CD4-positive, alpha-beta T cell treated with Interferon gamma for 1 hour (primary cell): ENCODE results near the gene GMPPA.

Experiments
- DNase-seq: peaks from one replicate; pipeline ENCODE4 v3.0.0-alpha.2; 2020

GMPPA gene

DNA sequence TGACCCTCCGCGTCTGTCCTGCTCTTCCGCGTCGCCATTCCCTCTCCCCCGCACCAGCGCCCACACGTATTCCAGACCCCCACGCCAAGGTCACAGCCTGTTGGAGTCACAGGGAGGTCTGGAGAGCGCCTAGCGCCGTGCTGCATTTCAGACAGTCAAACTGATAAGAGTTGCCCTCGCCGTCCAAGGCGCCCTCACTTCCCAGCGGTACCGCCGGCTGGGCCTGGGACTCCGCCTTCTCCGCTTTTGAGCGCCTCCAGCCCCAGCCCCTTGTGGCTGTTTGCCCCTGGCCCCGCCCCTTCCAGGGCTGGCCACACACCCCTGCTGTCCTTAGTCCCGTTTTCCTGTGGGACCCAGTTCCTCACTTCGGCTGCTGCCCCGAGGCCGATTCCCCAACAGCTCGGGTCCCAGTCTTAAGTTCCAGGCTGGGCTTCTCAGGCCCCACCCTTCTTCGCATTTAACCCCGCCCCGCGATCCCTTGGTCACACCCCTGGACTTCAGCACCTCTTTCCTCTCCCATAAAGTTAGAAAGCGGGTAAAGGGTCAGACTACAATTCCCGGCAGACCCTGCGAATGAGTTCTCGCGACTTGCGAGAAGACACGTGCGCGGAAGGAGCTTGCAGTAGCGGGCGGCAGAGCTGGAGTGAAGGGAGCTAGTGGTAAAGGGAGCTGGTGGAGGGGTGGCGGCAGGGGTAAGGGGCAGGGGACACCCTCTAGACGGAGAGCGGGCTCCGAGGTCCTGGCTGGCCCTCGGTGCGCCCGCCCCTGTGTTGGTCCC, at the start of gene GMPPA:
Gene GMPPA, plus strand, starts transcription at position 612 of the 778 bp plus-strand sequence. CDS start 1,085 bp downstream, outside the sequence.
- peak; percentile 96 for DNase-seq

- no peak for DNase-seq
Observed at GRCh38 chr2:219449609-219450008, 49.1 kb upstream of the GMPPA start.

DNA sequence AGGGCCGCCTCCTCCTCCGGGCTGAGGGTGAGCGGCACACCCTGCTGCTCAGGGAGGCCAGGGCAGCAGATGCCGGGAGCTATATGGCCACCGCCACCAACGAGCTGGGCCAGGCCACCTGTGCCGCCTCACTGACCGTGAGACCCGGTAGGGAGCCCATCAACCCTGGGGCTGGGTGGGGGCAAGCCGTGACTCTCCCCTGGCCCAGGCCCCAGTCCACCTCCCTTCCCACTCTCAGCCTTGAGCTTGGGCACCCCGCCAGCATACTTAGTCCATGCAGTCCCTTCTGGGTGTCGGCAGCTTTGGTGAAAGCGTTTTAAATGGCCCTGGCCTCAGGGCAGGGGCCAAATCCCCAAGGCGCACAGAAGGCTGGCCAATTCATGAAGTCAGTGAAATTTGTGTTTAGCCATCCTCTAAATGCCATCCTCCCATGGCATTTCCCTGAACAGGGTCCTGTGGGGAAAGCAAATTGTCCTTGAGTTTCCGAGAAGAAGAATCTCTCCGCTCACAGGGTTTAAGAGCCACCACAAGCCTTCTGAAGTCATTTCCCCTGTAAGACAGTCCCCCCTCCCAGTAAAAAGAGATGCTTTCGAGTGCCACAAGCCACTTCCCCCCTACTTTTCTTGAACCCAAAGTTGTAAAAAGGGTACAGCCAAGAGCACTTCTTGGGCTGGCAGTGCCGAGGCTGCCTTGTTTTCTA, 46.9 kb upstream of the GMPPA start:
- DNase-seq = no peak

DNA sequence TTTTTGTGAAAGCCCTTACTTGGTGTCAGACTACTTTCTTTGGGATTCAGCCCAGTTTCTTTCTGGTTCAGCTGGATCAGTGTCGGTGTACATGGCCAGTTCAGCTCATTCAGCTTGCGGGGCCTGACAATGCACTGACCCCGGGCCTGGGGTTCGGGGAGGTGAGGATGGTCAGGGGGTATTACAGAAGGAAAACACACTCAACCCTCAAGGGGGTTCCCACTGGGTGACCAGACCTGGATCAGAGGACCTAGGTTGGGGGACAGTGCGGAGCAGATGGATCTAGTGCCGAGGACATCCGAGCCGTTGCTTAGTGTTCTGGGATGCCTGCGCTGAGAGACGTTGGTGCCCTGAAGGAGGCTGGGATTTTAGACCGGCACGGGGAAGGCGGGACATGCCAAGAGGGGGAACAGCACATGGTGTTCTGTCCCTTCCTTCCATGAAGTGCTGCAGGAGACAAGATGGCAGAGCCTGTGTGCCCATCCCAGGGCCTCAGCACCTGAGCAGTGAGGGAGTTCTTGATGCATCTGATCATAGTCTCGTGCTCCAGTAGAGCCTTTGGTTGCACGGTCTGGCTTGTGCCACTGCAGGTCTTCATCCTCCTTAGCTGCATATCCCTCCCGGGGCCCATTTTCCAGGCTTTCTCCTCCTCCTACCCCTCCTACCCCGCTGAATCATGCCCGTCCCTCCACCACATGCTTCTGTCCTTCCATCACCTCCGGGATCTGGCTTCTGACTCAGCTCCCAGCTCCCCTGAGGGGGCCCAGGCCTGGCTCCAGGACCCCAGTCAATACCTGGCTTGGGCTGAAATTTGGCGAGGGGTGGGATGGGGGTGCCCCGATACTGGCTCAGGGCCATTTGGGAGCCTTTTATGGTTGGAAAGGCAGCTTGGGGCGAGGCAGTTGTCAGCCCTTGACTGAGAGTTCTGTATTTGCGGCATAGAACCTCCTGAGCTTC, 46.1 kb upstream of the GMPPA start:
- no peak for DNase-seq

DNA sequence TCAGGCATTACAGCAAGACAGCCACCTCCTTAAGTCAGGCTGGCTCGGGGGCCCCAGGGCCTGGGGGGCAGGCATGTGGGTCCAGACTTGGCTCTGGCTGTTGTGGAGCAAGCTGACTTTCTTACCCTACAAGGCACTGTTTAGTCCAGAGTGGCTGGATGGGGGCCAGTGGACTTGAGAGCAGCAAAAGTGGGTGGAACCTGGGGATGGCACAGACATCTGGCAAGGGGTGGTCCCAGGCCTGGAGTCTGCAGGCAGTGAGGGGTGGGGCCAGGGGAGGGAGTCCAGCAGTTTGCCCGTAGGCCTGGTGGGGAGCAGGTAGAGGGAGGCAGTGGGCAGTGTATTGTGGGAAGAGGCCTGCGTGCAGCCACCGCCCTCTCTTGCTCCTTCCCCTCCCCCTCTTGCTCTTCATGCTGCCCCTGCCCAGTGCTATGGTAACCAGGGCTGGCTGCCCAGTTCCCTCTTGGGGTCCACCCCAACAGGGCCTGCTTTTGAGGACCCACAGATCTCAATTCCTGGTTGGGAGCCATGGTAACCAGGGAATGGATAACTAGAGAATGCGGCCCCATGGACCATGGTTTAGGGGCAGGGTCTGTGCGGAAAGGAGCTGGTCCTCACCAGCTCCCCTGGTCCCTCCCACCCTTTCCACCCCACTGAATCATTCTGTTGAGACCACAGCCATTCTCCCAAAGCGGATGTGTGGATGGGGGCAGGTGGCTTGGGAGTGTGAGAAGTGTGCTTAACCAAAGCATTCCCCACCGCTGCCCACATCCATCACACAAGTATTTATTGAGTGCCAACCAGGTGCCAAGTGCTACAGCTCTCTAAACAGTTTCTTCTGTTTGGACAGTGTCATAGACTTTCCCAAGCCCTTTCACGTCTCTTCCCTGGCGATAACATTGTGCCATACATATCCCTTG, 44.8 kb upstream of the GMPPA start:
- no peak for DNase-seq

- DNase-seq = no peak
Observed at GRCh38 chr2:219455581-219455980, 43.1 kb upstream of the GMPPA start.

GRCh38 chr2:219457784-219458369, 40.8 kb upstream of the GMPPA start:
- no peak for DNase-seq

DNA sequence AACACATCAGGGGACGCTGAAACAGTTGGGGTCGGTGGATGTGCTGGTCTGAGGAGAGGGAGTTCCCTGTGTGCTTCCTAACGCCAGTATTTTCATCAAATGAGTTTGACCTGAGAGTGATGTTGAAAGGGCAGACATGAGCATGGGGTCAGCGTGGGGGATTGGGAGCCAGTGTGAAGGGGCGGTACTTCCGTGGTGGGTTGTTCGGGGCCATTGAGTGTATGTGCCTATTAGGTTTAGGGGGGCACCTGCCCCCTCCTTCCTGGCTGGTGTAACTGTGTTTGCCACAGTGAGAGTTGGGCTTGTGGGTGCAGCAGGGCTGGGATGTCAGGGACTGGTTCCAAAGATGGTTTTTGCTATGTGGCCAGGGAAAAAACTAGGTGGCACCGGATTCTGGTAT, 39.7 kb upstream of the GMPPA start:
- no peak for DNase-seq

DNA sequence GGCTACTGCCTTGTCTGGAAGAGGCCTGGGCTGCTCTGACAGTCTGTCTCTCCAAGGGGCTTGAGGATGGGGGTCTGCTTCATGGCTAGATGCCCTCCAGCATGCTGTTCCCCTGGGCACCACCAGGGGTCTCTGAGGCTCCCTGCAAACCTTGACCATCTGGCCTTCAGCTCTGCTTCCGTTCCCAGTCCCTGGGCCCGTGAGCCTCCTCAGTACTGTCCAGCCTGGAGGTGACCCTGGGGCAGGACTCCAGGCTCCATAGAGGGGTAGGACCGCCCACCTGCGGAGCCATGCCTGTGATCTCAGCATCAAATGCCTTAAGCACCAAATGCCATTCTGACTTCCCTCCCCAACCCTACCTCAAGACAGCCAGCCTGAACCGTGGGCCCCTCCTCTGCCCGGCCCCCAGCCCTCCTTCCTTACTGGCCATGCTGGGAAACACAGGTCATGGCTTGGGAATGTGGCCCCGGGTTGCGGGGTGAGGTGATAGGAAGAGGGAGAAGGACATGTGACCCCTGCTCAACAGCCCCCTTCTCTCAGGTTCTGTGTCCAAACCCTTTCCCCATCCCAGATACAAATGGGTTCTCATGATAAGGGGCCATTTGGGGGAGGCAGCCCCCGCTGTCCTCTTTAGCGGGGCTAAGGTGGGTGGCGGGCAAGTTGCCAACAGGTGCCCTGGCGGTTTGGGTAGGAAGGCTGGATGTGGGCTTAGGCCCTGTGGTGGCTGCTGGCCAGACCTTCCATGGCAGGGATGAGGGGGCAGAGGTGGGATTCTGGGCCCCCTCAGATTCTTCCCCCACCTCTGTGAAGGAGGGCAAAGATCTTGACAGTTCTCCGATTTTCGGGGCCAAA, 39.0 kb upstream of the GMPPA start:
- peak; percentile 12 for DNase-seq

DNA sequence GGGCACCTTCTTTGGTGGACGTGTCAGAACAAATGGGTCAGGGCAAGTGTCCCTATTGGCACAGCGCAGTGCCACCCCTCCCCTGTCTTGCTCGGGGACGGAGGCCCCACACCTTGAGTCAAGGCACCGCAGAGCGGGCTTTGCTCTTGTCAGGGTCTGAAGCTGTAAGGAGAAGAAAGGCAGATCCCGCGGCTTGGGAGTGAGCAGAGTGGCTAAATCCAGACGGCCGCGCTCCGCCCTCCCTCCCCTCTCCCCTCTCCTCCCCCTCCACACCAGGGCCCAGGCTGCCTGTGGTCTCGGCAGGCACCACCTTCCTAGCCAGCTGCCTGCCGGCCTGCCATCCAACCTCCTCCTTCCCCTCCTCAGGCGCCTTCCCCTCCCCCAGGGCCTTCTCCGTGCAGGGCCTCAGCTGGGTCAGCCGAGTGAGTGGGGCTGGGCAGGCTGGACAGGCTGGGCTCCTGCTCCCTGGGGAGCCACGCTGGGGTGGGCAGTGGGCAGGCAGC, 38.2 kb upstream of the GMPPA start:
- no peak for DNase-seq

DNA sequence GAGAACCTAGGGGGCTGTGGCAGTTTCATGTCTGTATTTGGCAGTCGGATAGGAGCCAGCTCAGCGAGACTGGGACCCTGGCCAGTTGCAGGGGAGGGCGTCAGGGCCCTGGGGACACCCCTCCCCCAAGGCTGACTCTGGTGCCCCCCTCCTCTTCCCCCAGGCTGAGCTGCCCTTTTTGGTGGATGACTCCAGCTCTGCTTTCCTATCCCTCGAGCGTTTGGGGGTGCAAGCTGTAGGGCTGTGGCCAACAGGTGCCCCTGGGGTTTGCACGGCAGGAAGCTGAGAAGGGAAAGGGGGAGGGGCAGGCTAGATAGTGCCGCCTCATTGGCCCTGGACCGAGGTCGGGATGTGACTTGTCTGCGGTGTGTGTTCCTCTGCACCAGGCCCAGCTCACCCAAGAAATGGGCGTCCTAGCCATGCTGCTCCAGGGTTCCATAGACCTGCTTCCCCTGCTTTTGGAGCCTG, 37.6 kb upstream of the GMPPA start:
- no peak for DNase-seq

GRCh38 chr2:219461669-219462068, 37.0 kb upstream of the GMPPA start:
- DNase-seq = no peak

DNA sequence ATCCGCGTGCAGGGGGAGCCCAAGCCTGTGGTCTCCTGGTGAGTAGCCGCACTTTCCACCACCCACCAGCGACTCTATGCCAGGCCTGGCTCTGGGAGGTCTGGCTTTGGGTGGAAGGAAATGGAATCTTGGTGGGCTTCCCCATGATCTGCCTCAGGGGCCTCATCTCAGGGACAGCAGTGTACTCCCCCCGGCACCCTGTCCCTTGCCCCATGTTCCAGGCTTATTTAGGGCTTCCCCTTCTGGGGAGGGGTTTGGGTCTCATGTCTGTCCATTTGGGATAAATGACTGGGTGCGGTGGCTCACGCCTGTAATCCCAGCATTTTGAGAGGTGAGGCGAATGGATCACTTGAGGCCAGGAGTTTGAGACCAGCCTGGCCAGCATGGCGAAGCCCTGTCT, 36.3 kb upstream of the GMPPA start:
- DNase-seq = no peak

DNA sequence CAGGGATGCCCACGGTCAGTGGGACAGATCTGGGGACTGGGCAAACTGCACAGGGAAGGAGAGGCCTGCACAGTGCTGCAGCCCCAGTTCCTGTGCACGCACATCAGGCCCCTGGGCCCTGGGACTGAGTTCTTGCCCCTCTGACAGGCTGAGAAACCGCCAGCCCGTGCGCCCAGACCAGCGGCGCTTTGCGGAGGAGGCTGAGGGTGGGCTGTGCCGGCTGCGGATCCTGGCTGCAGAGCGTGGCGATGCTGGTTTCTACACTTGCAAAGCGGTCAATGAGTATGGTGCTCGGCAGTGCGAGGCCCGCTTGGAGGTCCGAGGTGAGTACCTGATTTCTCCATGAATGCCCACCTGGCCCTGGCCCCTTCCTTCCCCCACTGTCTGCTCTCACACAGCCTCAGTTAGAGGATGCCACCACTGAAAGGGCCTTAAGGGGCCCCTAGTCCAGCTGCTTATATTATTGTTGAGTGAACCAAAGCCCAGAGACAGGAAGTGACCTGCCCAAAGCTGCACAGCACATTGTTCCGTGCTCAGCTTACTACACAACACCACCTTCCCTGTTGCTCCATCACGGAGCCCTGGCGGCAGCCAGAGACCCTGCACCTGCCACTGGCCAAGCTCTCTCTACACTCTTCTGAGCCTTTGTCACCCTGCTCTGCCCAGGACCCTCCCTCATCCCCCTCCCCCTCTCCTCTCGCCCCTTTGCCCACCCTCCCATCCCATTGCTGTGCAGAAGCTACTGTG, 34.2 kb upstream of the GMPPA start:
- no peak for DNase-seq

DNA sequence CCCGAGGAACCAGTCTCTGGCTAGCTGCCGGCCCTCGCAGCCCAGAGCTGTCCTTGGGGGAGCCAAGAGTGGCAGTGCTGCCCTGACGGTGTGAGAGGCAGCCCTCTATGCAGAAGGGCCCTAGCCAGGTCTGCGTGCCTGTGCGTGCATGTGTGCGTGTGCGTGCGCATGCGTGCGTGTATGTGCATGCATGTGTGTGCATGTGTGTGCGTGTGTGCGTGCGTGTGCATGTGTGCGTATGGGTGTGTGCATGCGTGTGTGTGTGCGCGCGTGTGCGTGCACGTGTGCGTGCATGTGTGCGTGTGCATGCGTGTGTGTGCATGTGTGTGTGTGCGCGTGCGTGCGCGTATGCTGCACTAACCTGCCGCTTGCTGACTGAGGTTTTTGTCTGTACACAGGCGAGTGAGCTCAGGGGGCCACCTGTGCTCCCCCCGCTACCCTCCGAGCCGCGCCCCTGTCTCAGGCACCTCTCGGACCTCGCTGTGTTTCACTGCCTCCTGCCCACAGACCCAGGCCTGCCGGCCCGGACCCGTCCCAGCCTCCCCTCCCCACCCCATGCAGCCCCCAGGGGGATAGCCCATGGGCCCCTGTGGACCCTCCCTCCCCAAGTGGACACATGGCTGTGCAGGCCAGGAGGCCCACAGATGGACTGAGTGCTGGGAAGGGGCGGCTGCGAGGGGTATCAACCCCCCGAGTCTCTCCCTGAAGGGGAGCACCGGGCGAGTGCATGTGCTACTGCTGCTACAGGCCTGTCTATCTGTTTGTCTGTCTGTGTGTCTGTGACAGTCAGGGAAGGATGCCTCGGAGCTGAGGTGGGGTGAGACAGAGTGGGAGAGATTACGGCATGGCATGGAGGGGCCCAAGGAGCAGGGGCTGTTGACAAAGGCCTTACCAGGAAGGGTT, 32.8 kb upstream of the GMPPA start:
- no peak for DNase-seq

DNA sequence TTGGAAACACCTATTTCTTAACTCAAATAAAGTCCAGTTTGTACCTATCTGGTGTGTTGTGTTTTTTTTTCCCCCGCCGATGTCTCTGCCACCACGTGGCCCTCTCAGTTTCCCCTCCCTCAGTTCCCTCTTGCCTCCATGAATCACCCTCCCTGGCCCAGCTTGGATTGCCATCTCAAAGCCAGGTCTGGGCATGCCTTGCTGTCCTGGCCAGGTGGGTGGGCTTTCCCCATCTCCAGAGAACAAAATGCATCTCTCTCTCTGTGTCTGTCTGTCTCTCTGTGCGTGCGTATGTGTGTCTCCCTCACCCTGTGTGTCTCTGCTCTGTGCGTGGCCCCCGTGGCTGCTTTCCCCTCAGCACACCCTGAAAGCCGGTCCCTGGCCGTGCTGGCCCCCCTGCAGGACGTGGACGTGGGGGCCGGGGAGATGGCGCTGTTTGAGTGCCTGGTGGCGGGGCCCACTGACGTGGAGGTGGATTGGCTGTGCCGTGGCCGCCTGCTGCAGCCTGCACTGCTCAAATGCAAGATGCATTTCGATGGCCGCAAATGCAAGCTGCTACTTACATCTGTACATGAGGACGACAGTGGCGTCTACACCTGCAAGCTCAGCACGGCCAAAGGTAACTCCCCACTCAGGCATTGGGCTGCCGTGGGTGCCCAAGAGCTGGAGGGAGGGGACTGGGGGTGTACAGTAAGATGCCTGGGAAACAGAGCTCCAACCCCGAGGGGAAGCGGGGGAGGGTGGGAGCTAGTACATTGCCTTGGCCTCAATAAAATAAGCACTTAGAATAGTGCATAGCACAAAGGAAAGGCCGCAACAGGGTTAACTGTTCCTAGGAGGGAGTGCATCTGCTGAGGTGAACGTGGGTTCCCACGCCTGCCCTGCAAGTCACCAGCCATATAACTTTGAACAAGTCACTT, 31.6 kb upstream of the GMPPA start:
- DNase-seq = no peak

- no peak for DNase-seq
Observed at GRCh38 chr2:219467736-219468075, 31.0 kb upstream of the GMPPA start.
